Stimulated activated CD4-positive, alpha-beta T cell treated with anti-CD3 and anti-CD28 coated beads, Interleukin-4, amount 100 ng/mL, for 24 hours (primary cell): ENCODE measurements around the gene RAP1A.

Source experiments
- DNase-seq: peaks from one replicate; pipeline ENCODE4 v3.0.0-alpha.2; 2020

The RAP1A gene

DNA sequence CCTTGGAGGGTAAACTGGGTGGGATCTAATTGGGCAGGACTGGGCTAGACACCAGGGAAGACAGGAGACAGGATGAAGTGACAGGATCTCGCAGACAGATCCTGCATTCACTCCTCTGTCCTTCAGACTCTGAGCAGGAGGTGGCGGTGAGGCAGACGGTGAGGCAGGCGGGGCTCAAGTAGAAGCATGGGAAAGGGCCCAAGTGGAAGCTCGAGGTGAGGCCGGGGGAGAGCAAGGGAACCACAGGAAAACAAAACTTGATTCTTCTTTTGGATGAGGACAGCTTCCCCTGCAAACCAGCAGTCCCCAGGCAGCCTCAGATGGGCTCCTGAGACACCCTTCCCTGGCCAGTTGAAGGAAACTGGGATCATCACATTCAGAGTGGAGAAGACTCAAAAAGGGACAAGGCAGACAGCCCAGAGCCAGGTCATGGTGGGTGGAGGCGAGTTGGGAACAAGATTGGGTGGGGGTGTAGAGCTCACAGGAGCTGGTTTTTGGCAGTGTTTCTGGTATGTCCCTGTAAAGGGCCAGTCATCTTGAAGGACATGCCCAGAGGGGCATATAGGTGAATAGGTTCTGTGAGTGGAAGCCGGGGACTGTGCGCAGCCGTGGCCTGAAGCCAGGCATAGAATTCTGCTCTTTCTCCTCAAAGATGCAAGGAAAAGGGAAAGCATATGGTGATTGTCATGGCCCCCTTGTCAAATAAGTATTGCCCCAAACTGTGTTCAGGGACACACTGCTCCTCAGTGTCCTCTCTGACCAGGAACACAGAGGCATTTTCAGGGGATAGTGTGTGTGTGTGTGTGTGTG is 101.6 kb downstream of the RAP1A start:
- DNase-seq = no peak

DNA sequence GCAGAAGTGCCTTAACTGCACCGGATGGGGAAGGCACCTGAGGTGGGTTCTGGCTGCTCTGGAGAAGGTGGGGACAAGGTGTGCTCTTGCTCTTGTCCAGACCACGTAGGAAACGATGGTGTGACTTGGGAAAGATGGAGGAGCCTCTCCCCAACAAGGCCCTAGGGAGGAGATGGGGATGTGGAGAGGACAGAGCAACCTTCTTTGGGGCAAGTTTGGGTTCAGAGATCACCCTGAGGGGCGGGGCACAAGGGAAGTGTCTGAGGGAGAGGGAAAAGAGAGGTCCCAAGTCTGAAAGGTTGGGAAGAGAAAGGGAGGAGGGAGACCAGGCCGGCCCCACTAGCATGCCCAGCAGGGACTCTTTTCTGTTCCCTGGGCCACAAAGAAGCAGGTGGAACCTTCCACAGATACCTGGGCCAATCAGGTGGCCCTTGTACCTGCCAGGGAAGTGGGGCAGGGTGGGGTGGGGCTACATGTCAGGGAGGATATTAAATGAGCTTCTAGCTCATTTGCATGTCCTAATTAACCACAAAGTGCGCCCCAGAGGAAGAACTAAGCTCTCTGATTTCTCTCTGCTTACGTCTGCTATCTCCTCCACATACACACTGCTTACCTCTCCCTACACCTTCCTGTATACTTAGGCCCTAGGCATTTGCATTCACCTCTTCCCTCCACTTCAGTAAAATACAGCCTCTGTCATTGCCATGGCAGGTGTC is 103.7 kb downstream of the RAP1A start:
- DNase-seq = no peak

DNA sequence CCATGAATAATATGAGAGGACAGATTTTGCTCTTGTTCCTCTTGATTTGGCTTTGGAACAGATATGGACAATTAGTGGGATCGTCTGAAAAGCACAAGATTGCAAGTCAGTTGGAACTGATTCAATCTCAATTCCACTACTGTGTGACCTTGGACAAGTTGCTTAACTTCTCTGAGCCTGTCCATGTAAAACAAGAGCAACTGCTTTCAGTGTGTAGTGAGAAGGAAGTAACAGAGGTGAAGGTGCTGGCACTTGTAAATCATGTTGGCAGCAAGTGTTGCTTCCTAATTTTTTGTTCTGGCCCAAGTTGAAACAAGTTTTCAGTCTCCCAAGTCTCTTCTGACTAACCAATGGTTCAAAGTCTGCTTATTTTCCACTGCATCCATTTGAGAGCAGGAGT is 104.3 kb downstream of the RAP1A start:
- no peak for DNase-seq

DNA sequence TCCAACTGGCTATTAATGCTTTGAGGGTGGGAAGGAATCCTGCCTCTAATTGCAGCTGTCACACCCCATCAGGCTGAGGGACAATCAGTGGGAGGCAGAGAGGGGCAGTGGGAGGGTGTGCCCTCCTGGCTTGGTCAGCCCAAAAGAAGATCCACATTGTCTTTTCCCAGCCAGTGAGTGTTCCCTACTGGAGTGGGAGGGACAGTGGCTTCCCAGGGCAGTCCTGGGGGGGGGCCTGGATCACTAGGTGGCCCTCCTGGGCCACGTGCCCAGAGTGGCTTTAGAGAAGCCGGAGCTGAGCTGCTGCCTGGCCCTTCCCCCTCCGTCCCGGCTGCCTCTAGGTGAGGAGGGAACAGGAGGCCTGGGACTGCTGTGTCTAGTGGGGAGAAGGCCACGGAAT is 105.6 kb downstream of the RAP1A start:
- DNase-seq = no peak

DNA sequence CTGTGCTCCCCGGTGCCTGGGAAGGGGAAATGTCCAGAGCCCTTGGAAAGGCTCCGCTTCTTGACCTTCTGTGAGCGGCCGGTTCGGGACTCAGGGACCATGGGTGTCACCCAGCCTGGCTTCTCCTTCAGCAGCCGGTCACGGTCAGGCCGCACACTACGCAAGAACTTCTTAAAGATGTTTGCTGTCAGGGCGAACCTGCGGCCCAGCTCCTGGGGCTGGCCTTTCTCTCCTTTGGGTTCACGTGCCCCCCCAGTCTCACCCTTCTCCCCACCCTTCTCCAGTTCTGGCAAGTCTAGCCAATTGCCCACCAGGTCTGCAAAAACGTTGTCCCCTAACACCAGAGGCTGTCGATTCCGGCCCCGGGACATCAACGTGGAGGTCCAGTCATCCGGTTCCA is 107.5 kb downstream of the RAP1A start:
- DNase-seq = no peak

DNA sequence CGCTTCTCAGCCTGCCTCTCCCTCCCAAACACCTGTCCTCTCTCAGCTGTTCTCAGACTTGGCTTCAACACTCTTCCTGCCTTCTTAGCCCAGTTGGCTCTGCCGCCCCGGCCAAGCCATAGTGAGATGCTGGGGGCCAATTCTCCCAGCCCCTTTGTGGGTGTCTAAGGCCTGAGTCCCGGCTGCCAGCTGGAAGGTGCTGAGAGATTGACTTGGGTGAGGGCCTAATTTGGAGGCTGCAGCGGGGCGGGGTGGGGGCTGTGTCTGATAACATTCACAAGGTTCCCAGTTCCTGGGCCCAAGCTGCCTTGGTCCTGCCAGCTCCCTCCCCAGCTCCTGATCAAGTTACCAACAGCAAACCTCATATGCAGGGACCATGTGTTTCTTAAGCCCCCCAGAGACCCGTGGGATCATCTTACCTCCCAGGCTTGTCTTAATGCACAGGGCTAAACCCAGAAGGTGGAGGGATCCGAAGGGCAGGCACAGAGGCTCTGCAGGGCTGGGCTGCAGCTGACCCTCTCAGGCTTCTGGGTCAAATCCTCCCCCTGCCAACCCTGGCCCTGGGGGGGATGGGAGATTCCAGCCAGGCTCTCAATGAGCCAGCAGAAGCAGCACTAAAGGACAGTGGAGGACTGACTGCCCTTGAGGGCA is 109.8 kb downstream of the RAP1A start:
- no peak for DNase-seq

DNA sequence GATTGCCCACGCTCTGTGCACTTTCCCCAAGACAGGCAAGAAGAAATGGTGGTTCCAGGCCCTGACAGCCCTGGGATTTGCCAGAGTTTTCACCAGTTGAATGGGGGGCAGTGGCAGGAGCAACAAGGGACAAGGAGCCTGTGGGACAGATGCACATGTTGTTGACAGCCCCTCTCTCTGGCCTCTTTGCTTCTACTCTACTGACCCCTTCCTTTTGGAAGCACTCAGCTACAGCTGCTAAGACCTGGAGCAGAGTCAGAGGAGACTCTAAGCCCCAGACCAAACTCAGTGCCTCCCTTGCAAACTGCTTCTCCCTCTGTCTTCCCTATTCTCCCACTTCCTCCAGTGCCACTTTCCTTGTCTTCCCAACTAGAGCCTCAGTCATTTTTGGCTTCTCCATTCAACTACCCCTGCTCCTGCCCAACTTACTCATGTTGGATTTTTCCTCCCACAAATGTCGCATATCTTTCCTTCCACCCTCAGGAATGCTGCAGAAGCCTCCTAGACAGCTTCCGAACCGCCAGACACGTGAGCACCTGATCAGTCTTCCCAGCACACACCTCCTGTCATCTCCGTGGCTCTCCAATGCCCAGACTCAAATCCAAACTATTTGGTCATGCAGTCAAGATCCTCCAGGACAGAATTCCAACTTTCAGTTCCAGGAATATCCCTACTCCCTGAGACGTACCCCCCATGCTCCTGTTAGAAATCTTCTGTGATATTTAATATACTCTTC is 110.5 kb downstream of the RAP1A start:
- no peak for DNase-seq

DNA sequence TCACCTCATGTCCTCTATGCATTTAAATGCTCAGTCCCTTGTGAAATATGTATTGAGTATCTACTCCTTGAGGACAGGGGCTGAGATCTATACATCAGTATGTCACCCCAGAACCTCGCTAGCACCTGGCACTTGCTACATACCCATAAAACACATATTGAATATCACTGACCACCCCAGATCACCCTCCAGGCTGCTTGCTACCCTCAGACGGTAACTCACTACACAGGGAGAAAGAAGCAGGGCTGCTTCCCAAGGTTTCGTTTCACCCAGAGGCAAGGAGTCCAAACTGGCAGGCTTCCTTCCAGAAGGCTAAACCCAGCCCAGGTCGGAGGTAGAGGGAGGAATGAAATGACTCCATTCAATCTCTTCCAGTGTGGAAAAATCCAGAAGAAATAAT is 111.1 kb downstream of the RAP1A start:
- no peak for DNase-seq

DNA sequence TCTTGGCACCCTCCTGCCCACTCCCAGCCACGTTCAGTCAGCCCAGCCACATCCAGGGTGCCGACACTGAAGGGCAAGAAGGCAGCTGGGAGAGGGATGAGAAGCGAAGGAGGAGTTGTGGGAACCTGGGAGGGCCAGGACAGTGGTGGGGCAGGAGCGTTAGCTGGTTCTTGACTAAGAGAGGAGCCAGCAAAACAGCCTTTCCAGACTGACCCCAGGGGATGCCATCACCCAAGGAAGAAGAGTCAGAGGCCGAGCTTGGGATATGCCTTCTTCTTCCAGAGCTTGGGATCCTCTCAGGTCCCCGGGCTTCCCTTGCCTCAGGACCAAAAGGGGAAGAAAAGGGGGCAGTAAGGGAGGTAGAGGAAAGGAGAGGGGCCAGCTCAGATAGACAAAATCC is 112.4 kb downstream of the RAP1A start:
- DNase-seq = no peak

DNA sequence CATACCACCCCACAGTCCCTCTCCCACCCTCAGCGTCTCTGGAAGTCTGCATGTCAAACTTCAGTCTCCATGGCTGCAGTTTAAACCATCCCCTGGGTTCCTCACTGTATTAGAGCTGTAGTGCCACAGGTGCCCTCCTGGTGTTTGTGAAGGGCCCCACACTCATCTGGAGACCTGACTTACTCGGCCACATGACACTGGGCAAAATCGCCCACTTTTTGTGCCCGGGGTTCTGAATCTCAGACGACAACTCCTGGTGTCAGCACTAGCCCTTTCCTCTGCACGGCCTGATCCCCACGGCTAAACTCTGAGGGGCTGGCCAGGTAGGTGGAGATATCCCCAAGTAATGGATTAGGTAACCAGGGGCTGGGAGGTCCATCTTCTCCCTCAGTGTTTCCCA is 113.1 kb downstream of the RAP1A start:
- no peak for DNase-seq

DNA sequence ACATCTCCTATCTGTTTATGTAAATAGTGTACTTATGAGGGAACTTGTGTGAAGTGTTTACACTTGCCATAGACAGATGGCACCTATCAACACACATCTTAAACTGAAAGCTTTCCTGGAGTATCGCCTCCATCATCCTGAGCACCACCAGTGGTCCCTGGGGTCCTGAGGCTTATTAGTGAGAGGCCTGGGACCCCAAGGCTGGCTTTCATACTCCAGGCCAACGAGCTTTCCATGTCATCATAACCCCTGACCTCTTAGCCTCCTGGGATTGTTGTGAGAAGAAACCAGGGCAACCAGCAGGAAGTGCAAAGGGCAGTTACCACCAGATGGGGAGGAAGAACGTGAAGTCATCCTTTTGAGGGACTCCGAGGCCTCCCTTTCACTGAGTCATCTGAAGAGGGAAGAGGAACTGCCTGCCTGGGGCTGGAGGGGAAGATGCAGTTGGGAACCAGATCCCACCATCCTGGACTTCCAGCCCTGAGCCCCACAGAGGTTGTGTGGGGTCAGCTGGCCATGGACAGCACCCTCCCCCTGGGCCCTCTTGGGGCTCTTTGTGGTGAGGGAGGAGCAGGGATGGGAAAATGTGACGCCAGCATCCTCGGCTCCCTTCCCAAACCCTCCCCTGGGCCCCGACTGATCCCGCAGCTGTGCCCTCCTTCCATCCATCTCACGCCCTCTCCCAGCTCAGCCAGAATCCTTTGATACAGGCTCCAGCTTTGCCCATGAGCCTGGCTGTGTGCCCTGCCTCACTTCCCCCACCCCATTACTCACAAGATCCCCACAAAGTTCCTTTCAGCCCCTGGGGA is 113.8 kb downstream of the RAP1A start:
- no peak for DNase-seq

DNA sequence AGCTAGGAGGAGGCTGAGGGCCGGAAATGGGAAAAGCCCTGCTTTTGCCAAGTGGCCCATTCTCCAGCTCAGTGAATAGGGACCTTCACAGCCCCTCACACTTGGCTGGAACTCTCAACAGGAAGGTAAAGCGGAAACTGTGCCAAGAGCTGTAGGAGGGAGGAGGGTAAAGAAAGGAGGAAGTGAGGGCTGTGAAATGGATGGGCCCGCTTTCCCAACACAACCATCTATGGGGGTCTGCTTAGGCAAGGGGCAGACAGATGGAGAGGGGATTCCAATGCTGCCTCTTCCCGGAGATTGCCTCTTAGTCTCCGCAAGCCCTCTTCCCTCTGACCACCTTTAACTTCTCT is 114.4 kb downstream of the RAP1A start:
- DNase-seq = no peak

DNA sequence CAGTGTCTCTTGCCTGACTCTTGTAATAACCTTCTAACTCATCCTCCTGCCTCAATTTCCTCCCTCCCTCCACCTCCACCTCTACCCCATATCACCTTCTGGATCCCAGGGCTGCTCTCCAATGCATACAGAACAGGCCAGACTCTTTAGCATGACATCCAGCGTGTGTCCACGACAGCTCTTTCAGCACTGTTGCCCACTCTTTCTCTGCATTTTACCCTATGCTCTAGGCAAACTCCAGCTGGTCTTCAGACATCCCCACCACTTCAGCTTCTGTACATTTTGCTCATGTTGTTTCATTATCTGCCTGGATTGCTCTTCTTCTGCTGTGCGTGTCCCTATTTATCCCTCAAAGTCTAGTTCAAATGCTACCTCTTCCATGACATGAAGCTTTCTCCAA is 114.8 kb downstream of the RAP1A start:
- no peak for DNase-seq

DNA sequence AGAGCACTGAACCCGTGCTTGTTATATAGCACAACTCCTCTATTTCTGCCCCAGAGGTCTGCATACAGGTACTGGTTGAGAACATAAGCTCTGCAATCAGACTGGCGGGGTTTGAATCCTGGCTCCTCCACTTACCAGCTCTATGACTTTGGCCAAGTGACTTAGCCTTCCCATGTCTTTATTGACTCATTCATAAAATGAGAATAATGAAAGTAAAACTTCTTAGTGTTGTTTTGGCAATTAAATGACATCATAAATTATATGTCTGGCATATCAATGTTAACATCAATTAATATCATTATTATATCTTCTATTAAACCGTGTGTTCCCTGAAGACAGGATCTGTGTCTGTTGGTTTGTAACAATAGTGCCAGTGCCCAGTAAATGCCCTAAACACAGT is 115.3 kb downstream of the RAP1A start:
- DNase-seq = no peak

DNA sequence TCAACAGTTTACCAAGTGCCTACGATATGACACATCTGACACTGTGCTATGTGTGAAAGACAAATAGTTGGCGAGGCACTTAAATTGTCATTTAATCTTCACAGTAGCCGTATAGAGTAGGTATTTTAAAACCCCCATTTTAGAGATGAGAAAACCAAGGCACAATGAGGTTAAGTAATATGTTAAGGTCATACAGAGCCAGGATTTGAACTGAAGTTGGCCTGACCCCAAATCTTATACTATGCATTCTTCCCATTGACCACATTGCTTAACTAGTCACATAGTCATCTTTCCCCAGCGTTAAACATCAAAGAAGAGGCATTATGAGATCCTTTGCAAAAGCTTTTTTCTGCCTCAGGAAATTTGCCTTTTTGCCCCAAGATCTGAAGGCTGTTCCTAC is 115.7 kb downstream of the RAP1A start:
- no peak for DNase-seq

DNA sequence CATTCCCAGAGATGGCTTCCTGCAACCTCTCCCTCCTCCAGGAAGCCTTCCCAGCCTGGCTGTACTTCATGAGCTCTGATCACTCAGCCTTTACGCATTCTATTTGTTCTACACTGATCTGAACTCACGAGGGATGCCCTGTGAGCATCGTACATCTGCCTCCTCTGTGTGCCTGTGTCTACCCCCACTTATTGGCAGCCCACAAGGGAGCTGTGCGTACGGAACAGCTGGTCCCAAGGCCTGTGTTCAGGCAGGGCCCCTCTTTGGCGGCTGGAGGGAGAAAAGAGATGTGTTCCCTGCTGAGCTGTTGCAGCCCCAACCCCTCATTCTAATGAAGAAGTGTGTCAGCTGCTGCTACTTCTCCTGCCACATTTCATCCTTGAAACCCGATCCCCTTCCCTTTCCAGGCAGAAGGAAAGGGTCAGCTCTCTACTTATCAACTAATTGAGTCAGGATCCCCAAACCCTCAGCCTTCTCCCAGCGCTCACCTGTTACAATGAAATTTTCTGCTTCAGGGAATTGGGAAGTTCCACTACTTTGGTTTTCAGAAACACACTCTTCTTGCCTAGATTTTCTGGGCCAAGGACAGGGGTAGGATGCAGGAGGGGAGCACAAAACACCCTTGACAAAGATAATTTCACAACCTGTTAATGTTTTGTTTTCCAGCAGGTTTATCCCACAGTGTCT is 116.4 kb downstream of the RAP1A start:
- DNase-seq = no peak

DNA sequence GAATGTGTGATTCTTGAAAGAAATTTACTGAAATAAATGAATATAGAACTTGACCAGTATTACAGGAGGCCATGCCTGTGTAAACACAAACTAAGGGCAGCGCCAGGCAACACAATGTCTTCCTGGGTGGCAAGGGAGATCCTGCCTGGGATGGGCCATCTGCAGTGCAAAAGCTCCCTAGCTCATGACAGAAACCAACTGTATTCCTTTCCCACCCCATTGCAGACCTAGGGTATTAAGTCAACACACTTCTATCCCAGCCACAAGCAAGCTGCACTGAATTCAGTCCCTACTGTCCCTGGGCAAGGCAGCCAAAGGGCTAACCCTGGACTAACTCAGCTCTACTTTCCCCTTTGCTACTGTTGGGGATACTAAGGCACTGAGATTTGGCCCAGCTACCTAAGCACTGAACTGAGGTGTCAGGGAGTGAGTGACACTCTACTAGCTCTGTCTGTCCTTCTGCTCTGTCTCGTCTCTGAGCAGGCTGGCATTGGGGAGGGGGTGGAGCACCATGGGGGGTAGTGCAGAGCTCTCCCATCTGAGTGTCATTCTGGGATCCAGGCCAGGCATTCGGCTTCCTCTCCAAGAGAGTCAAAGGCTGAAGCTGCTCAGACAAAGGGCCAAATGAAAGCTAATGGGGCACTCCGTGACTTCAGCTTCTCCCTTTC is 117.1 kb downstream of the RAP1A start:
- DNase-seq = no peak

DNA sequence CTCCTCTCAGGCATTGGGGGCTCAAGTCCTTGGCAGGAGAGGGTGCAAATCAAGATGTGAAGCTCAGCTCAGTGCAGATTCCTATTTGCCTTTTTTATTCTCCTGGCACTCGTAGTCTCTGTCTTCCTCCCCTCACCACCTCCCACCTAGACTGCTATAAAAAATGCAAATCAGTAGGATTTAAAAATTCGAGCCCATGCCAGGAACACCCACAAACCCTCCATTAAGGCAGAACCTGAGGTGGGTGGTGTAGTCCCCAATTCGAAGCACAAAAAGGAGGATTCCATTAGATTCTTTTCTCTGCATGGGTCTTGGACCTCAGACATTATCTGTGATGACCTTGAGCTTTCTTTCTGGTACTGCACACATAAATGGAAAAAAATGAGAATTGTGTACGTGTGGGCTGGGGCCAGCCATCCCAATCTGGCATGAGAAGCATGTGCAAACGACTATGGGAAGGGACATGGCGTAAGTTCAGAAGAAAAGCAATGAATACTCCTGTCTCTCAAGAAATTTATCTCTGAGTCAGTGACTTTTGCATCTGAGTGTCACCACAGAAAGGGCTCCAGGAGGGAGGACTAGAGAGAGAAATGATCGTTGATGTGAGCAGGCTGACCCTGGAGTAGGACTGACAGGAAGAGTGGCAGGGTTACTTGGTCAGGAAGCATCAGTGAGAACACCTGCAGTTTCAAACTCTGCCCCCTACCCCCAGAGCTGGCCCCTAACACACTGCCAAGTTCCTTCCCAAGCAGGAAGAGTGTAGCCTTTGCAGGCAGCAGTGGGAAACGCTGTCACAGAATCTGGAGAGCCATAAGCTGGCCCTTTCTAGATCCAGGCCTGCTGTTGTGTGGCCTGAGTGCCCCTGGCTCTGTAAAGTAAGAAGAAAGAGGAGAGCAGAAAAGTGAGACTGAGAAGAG is 117.9 kb downstream of the RAP1A start:
- no peak for DNase-seq

DNA sequence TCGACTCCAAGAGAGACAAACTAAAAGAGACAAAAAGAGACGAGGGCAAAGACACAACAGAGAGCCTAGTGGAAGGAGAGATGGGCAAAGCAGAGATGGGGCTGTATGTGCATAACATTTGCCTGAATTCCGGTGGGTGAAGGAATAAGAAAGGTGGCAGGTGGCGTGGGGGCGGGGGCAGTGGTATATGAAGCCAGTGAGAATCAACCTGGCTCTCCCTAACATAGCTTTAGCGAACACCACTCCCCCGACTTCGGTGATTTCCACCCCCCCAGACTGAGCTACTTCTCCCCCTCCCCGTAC is 118.5 kb downstream of the RAP1A start:
- no peak for DNase-seq

DNA sequence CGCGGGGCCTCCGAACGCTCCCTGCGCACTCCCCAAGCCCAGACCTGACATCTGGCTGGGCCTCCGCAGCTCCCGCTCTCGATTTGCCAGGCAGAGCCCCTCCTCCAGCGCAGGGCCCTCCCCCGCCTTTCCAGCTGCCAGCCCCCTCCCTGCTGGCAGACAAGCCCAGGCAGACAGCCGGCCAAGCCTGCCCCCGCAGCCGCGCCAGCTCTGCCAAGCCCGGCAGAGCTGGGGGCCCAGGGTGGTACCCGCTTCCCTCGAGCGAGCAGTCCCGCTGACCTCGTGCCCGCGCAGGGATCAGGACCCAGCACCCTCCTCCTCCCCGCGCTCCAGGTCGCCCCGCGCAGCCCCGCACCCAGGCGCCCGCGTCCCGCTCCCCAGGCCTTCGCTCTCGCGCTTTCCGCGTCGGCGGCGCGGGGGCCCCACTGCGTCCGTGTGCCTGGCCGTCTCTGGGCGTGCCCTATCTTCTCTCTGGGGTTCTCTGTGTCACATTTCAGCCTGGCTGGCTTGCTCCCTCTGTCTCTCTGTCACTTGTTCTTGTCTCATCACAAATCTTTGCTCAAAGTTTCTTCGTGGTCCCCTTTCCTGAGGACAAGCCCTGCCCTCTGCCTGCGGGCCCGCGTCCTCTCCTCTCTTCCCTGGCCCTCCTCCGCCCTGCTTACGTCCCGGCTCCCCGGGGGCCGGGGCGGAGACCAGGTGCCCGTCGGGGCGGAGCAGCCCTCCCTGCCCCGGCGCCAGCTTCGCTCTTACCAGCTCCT is 119.0 kb downstream of the RAP1A start:
- DNase-seq = peak; percentile 21
